ENCODE results near the gene OTUD1. TPM values are rescaled to one million over a fixed set of nuclear protein-coding genes. Genes with fewer than 3 reads are reported as not detected.

OTUD1 gene
- total RNA-seq, 1 experiment from 2014 or later, result 10.4 TPM

- Mint-ChIP-seq H3K27ac (ENCODE audit: unreplicated experiment) (no peak overlapping the region), H3K4me1 (ENCODE audit: low read depth, unreplicated experiment) (peaks cover 16% of the 10 kb centered on the region), H3K36me3 (ENCODE audit: insufficient read depth, unreplicated experiment) (no peaks in the 10 kb centered on the region), H3K4me3 (ENCODE audit: low read depth, unreplicated experiment) (no peak overlapping the region), H3K27me3 (ENCODE audit: unreplicated experiment) (no peaks in the 10 kb centered on the region), H3K9me3 (ENCODE audit: low read depth, unreplicated experiment) (no peaks in the 10 kb centered on the region)
- CTCF ChIA-PET, result interaction anchor here (0.6 kb wide), 1 partner anchor 15 kb away, joined by 10 read pairs; no protein-coding TSS in a partner anchor
- no peak for DNase-seq
- no peak for TF ChIP-seq CTCF (IDR thresholded peaks at IDR 0.05; ENCODE audit: unreplicated experiment)
- intact Hi-C loops (cut with micrococcal nuclease; ENCODE audit: unreplicated experiment), result loop anchor here (5.0 kb wide), 1 partner anchor 61 kb away; no protein-coding TSS in a partner anchor
- no TSS peak for BruUV-seq (replicated peaks)
Measured at GRCh38 chr10:23461557-23461956, 22.7 kb downstream of the OTUD1 start.

- Mint-ChIP-seq H3K36me3 (ENCODE audit: insufficient read depth, unreplicated experiment) (no peaks in the 10 kb centered on the region), H3K9me3 (ENCODE audit: low read depth, unreplicated experiment) (no peaks in the 10 kb centered on the region), H3K27me3 (ENCODE audit: unreplicated experiment) (peaks cover 19% of the 10 kb centered on the region), H3K4me1 (ENCODE audit: low read depth, unreplicated experiment) (no peaks in the 10 kb centered on the region), H3K4me3 (ENCODE audit: low read depth, unreplicated experiment) (no peak overlapping the region), H3K27ac (ENCODE audit: unreplicated experiment) (no peak overlapping the region)
- no TSS peak for BruUV-seq (replicated peaks)
- no peak for TF ChIP-seq CTCF (IDR thresholded peaks at IDR 0.05; ENCODE audit: unreplicated experiment)
- intact Hi-C loops (cut with micrococcal nuclease; ENCODE audit: unreplicated experiment), result no loop called here
- CTCF ChIA-PET, result no interaction called here
- no peak for DNase-seq
Measured at GRCh38 chr10:23467012-23467411, 28.1 kb downstream of the OTUD1 start.

- DNase-seq, result no peak
- intact Hi-C loops (cut with micrococcal nuclease; ENCODE audit: unreplicated experiment), result no loop called here
- Mint-ChIP-seq H3K27me3 (ENCODE audit: unreplicated experiment) (peaks cover 19% of the 10 kb centered on the region), H3K4me3 (ENCODE audit: low read depth, unreplicated experiment) (no peak overlapping the region), H3K27ac (ENCODE audit: unreplicated experiment) (no peak overlapping the region), H3K4me1 (ENCODE audit: low read depth, unreplicated experiment) (no peaks in the 10 kb centered on the region), H3K36me3 (ENCODE audit: insufficient read depth, unreplicated experiment) (no peaks in the 10 kb centered on the region), H3K9me3 (ENCODE audit: low read depth, unreplicated experiment) (no peaks in the 10 kb centered on the region)
- no TSS peak for BruUV-seq (replicated peaks)
- CTCF ChIA-PET, result interaction anchor here (0.5 to 1.2 kb wide), 2 partner anchors 14 to 1888 kb away, joined by 3 to 4 read pairs; no protein-coding TSS in a partner anchor
- TF ChIP-seq CTCF (IDR thresholded peaks at IDR 0.05; ENCODE audit: unreplicated experiment), result no peak
Measured at GRCh38 chr10:23467548-23467947, 28.7 kb downstream of the OTUD1 start.

DNA sequence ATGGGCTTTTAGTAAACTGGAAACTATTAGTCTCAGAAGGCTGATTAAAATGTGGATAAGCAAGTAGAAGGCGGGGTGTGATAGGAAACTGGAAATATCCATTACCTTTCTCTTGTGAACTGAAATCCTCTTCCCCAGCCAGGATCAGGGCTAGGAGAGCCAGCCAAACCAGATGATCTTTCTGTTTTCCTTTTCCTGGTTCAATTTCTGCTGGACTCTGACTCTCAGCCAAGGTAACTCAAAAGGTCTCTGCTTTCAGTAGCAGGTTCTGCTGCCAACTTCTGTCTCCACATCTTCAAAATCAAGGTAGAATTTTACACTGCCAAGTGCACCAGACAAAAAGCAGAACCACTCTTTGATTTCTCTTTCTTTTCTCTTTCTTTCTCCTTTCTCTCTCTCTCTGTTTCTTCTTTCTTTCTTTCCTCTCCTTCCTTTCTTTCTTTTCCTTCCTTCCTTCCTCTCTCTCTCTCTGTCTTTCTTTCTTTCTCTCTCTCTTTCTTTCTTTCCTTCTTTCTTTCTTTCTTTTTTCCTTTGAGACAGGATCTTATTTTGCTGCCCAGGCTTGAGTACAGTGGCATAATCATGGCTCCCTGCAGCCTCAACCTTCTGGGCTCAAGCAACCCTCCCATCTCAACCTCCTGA lies 30.8 kb downstream of the OTUD1 start:
- Mint-ChIP-seq H3K9me3 (ENCODE audit: low read depth, unreplicated experiment) (no peaks in the 10 kb centered on the region), H3K27ac (ENCODE audit: unreplicated experiment) (no peak overlapping the region), H3K4me1 (ENCODE audit: low read depth, unreplicated experiment) (no peaks in the 10 kb centered on the region), H3K36me3 (ENCODE audit: insufficient read depth, unreplicated experiment) (no peaks in the 10 kb centered on the region), H3K27me3 (ENCODE audit: unreplicated experiment) (peaks cover 33% of the 10 kb centered on the region), H3K4me3 (ENCODE audit: low read depth, unreplicated experiment) (no peak overlapping the region)
- no peak for TF ChIP-seq CTCF (IDR thresholded peaks at IDR 0.05; ENCODE audit: unreplicated experiment)
- CTCF ChIA-PET, result no interaction called here
- intact Hi-C loops (cut with micrococcal nuclease; ENCODE audit: unreplicated experiment), result no loop called here
- no TSS peak for BruUV-seq (replicated peaks)
- no peak for DNase-seq
